Skin of body (tissue), 2 donors: Measurements from ENCODE around the gene OSBP. TPM values are rescaled to one million over a fixed set of nuclear protein-coding genes. Genes with fewer than 3 reads are reported as not detected.
A peak's percentile ranks its signal among the peaks of the same experiment; 100 is the strongest.

Experiments
- DNase-seq: peaks from one replicate; lab custom pipeline; 2025; lab: John Stamatoyannopoulos, UW
- total RNA-seq: library from RNA; depleted of rRNA; stranded (reverse); fragments of >200 nt; gene quantifications from one replicate; pipeline ENCODE4 v1.2.3, GENCODE V29; 2014

Gene OSBP
- total RNA-seq, 1 donor from 2014 or later: 35.8 TPM

- DNase-seq: no peak
Measured at GRCh38 chr11:59607703-59608454, 7.7 kb downstream of the OSBP start.

- DNase-seq: no peak
Measured at GRCh38 chr11:59602432-59602831, 13.1 kb downstream of the OSBP start.

- DNase-seq: no peak
Measured at GRCh38 chr11:59601788-59602187, 13.8 kb downstream of the OSBP start.

GRCh38 chr11:59600636-59601035 lies 14.9 kb downstream of the OSBP start:
- DNase-seq: no peak

DNA sequence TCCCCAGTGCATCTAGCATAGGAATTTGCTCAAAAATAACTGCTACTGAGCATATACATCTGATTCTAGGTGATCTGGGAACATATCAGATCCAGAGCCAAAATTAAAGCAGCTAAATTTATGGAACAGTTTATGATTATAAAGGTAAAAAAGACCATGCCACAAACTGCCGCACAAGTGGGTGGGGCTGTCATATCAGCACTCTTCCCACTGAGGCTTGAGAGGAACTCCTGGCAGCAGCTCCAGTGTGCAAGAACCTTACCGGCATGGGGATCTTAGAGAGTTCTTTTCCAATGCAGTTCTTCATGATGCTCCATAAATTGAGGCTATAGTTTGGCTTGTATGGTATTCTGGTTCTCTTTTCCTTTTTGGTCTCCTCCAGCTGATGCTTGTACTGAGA lies 15.3 kb downstream of the OSBP start:
- DNase-seq: no peak

DNA sequence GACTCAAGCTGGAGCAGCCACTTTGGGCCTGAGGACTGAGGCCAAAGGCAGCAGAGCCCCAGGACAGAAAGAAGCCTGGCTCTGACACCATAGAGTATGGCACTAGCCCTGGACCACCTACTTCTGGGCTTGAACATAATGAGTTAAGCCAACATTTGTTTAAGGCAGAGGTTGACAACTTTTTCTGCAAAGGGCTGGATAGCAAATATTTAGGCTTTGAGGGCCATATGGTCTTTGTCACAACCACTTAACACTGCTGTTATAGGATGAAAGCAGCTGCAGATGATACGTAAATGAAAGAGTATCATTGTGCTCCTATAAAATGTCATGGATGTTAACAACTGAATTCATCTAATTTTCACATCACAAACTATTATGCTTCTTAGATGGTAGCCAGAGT lies 16.6 kb downstream of the OSBP start:
- no peak for DNase-seq

DNA sequence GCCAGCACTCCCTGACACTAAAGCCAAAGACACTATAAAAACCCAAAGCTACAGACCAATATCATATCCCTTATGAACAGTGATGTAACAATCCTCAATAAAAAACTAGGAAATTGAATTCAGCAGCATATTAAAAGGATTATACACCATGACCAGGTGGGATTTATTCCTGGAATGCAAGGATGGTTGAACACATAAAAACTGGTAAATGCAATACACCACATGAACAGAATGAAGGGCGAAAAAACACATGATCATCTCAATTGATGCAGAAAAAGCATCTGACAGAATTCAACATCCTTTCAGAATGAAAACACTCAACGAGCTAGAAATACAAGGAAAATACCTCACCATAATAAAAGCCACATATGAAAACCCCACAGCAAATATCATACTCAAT lies 31.3 kb downstream of the OSBP start:
- no peak for DNase-seq

DNA sequence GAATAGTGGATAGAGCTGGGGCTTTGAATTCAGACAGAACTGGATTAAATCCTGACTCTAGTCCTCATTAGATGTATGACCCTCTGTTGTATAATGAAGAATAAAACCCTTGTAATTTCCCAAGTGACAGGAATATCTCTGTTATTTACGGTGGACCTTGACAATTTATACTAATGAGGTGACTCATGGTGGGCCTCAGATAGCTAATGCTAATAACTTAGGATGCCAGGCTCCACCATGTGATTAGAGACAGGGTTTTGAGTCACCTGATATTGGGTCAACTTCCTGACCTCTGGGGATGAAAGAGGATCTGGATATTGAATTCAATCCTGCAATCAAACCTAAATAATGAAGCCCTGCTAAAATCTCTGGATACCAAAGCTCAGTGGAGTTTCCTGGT lies 33.6 kb downstream of the OSBP start:
- DNase-seq: no peak

- DNase-seq: no peak
Measured at GRCh38 chr11:59578369-59578768, 37.2 kb downstream of the OSBP start.

- DNase-seq: no peak
Measured at GRCh38 chr11:59575505-59575904, 40.1 kb downstream of the OSBP start.

- no peak for DNase-seq
Measured at GRCh38 chr11:59574932-59575502, 40.6 kb downstream of the OSBP start.

DNA sequence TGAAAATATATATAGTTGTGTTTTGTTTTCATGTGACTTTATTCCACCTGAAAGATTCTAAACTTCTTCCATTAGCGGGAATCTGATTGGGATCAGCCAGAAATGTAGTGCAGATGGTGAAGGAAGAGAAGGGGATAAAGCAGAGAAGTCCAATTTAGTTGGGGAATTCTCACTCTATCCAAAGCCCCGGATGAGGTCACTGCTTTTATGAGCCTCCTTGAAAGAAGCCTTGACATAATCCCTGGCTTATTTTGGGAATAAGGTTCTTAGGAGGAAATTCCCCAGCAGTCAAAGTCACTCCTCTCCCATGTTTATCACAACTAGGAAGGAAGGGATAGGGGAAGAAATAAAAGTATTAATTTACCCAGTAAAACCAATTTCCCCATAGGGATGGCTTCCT lies 41.1 kb downstream of the OSBP start:
- DNase-seq: no peak

- no peak for DNase-seq
Measured at GRCh38 chr11:59573216-59573615, 42.4 kb downstream of the OSBP start.

DNA sequence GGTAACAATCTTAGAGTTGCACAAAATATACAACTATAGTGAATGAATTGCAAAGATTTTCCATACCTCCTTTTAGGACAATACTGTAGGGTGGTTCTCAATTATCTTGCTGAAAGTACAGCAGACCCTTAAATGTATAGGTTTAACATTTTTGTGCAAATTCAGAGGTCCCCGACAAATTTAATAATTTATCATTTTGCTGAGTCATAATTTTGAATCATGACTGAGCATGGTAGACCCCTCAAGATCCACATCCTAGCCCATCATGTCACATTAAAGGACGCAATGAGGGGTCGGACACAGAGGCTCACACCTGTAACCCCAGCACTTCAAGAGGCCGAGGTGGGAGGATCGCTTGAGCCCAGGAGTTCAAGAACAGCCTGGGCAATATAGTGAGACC lies 43.5 kb downstream of the OSBP start:
- DNase-seq: no peak

DNA sequence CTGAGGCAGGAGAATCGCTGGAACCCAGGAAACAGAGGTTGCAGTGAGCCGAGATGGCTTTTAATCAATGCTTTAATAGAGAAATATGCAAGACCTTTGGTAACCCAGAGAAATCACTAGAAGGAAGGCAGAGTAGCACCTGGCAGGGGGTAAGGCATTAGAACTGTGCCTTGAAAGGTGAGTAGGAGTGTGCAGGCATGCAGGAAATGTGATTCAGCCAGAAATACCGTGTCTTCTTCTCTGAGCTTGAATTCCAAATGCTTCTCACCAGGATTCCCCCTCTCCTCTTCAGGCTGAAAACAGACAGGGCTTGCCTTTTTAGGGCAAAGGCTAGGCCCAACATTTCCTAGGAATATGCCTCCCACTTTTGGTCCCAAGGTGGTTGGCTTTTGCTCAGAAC lies 53.3 kb downstream of the OSBP start:
- no peak for DNase-seq

- DNase-seq: peak; percentile 86
Measured at GRCh38 chr11:59560702-59561473, 54.7 kb downstream of the OSBP start.

- DNase-seq: peak; percentile 52
Measured at GRCh38 chr11:59560290-59560701, 55.3 kb downstream of the OSBP start.

DNA sequence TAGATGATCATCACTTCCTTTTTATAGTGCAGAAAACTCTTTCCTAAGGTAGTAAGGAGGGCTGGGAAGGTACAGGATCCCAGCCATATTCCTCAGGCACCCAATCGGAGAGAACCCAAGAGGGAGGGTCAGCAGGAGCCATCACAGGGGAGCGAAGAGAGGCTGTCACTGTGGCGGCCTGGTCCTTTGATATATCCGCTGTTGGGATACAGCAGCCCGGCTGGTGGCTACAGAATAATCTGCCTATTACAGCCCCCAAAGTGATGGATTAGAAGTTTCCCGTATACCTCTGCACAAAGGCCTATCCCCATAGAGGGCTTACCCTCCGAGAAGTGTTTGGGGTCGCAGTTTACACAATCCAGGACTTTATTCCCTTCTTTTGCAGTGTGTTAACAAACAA lies 55.7 kb downstream of the OSBP start:
- no peak for DNase-seq

DNA sequence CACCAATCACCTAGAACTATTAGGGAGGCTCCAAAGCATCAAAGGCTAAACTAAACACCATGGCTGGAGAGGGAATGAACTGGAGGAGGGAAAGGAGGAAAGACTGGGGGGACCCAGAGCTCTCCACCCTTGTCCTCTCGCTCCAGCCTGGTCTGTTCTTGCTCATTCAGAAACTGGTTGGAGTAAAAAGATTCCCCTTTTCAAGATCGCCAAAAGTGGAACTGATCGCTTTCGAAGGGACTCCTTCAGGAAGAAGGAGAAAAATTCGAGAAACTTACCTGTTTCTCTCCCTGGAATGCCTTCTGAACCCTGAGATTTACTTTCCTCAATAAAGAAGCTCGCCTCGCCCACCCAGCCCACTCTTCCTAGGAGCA lies 57.3 kb downstream of the OSBP start:
- DNase-seq: no peak

- peak; percentile 65 for DNase-seq
Measured at GRCh38 chr11:59556917-59557348, 58.6 kb downstream of the OSBP start.

- DNase-seq: peak; percentile 64
Measured at GRCh38 chr11:59556115-59556916, 59.3 kb downstream of the OSBP start.

DNA sequence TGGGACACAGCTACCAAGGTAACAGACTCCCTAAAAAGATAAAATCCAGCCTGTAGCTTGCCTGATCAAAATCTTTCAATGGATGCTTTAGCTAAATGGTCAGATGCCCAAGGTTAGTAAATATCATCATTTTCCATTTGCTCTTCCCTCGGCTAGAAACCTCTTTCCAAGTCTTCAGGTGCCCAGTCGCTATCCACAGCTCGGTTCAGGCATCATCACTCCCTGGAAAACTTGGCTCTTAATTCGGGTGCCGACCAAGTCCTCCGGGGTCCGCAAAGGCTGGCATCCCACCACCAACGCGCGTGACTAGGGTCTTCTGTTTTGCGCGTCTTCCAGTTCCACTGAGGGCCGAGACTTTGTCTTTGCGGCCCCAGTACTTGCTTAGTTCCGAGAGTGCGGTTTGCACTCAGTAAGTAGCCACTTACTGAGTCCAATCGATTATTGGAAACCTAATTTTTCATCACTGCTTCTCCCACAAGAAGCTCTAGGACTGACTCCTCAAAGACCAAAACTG lies 59.9 kb downstream of the OSBP start:
- DNase-seq: peak; percentile 60
